ENCODE measurements around the gene QARS1. TPM values are rescaled to one million over a fixed set of nuclear protein-coding genes. Genes with fewer than 3 reads are reported as not detected.
A peak's percentile ranks its signal among the peaks of the same experiment; 100 is the strongest.

Gene QARS1
- total RNA-seq, 1 experiment from 2014 or later = 186 TPM

- BruUV-seq (replicated peaks) = no TSS peak
Measured at GRCh38 chr3:49119439-49119838, 14.9 kb upstream of the QARS1 start.

GRCh38 chr3:49119036-49119435 is 14.5 kb upstream of the QARS1 start:
- no peak for TF ChIP-seq CTCF (conservative IDR thresholded peaks at IDR 0.05; ENCODE audit: low read depth, low read length)
- TF ChIP-seq EZH2 (IDR thresholded peaks at IDR 0.05; ENCODE audit: borderline replicate concordance, low read depth, low read length, poor library complexity, severe bottlenecking) = no peak
- intact Hi-C loops (cut with micrococcal nuclease; ENCODE audit: unreplicated experiment) = no loop called here
- Histone ChIP-seq H3K27ac (ENCODE audit: low read depth, low read length, poor library complexity, severe bottlenecking) (no peak overlapping the region), H3K4me1 (ENCODE audit: insufficient read depth, low read length, poor library complexity, severe bottlenecking) (no peaks in the 10 kb centered on the region), H3K27me3 (replicated peaks; ENCODE audit: insufficient read depth, low read depth, low read length, poor library complexity) (no peaks in the 10 kb centered on the region), H3K9me3 (ENCODE audit: low read depth, low read length, poor library complexity, severe bottlenecking) (no peaks in the 10 kb centered on the region), H3K4me3 (ENCODE audit: low read depth, low read length, poor library complexity, severe bottlenecking) (no peak overlapping the region), H3K36me3 (ENCODE audit: insufficient read depth, low read length, poor library complexity, severe bottlenecking) (peaks cover 32% of the 10 kb centered on the region)
- no peak for DNase-seq (ENCODE audit: low spot score)
- CTCF ChIA-PET = no interaction called here
- BruUV-seq (replicated peaks) = no TSS peak
- POLR2A ChIA-PET (ENCODE audit: low non-redundant PET) = no interaction called here

More at GRCh38 chr3:49119439-49119838, 14.9 kb upstream of the QARS1 start:
- CTCF ChIA-PET = no interaction called here
- H3K4me3 ChIP-seq (ENCODE audit: low read depth, low read length, poor library complexity, severe bottlenecking) = peak overlapping the region; percentile 84
- TF ChIP-seq EZH2 (IDR thresholded peaks at IDR 0.05; ENCODE audit: borderline replicate concordance, low read depth, low read length, poor library complexity, severe bottlenecking) (no peak), CTCF (conservative IDR thresholded peaks at IDR 0.05; ENCODE audit: low read depth, low read length) (no peak)
- H3K9me3 ChIP-seq (ENCODE audit: low read depth, low read length, poor library complexity, severe bottlenecking) = no peaks in the 10 kb centered on the region
- H3K36me3 ChIP-seq (ENCODE audit: insufficient read depth, low read length, poor library complexity, severe bottlenecking) = peaks cover 30% of the 10 kb centered on the region
- POLR2A ChIA-PET (ENCODE audit: low non-redundant PET) = interaction anchor here (0.6 kb wide), 1 partner anchor 204 kb away, joined by 3 read pairs; no protein-coding TSS in a partner anchor
- peak overlapping the region; percentile 87 for H3K27ac ChIP-seq (ENCODE audit: low read depth, low read length, poor library complexity, severe bottlenecking)
- no peak for DNase-seq (ENCODE audit: low spot score)
- no peaks in the 10 kb centered on the region for H3K27me3 ChIP-seq (replicated peaks; ENCODE audit: insufficient read depth, low read depth, low read length, poor library complexity)
- intact Hi-C loops (cut with micrococcal nuclease; ENCODE audit: unreplicated experiment) = no loop called here
- H3K4me1 ChIP-seq (ENCODE audit: insufficient read depth, low read length, poor library complexity, severe bottlenecking) = no peaks in the 10 kb centered on the region

GRCh38 chr3:49112262-49112661 is 7.7 kb upstream of the QARS1 start:
- DNase-seq (ENCODE audit: low spot score) = no peak
- H3K27ac ChIP-seq (ENCODE audit: low read depth, low read length, poor library complexity, severe bottlenecking) = no peak overlapping the region
- no peaks in the 10 kb centered on the region for H3K27me3 ChIP-seq (replicated peaks; ENCODE audit: insufficient read depth, low read depth, low read length, poor library complexity)
- intact Hi-C loops (cut with micrococcal nuclease; ENCODE audit: unreplicated experiment) = no loop called here
- H3K4me3 ChIP-seq (ENCODE audit: low read depth, low read length, poor library complexity, severe bottlenecking) = no peak overlapping the region
- CTCF ChIA-PET = no interaction called here
- H3K36me3 ChIP-seq (ENCODE audit: insufficient read depth, low read length, poor library complexity, severe bottlenecking) = peaks cover 39% of the 10 kb centered on the region
- no peak for TF ChIP-seq EZH2 (IDR thresholded peaks at IDR 0.05; ENCODE audit: borderline replicate concordance, low read depth, low read length, poor library complexity, severe bottlenecking)
- no peak for TF ChIP-seq CTCF (conservative IDR thresholded peaks at IDR 0.05; ENCODE audit: low read depth, low read length)
- H3K4me1 ChIP-seq (ENCODE audit: insufficient read depth, low read length, poor library complexity, severe bottlenecking) = no peaks in the 10 kb centered on the region
- BruUV-seq (replicated peaks) = no TSS peak
- H3K9me3 ChIP-seq (ENCODE audit: low read depth, low read length, poor library complexity, severe bottlenecking) = no peaks in the 10 kb centered on the region
- POLR2A ChIA-PET (ENCODE audit: low non-redundant PET) = interaction anchor here (0.6 kb wide), 1 partner anchor 24 kb away, joined by 3 read pairs; no protein-coding TSS in a partner anchor

Measured in A673 (cell line).